Activated CD8-positive, alpha-beta memory T cell treated with anti-CD3 and anti-CD28 coated beads for 36 hours (primary cell): Measurements from ENCODE around the gene GPNMB. TPM values are rescaled to one million over a fixed set of nuclear protein-coding genes. Genes with fewer than 3 reads are reported as not detected.

ENCODE experiments used
- CTCF ChIA-PET: fragments of 350-600 bp; sonication (Branson Sonifier 250); formaldehyde crosslinking; loops from one replicate; lab custom pipeline; 2021; ENCODE audit warnings: antibody characterized with exemption; lab: Charles Lee
- POLR2A ChIA-PET: fragments of 350-600 bp; sonication (Branson Sonifier 250); formaldehyde crosslinking; loops from one replicate; lab custom pipeline; 2021; ENCODE audit warnings: antibody characterized with exemption; lab: Charles Lee
- total RNA-seq, 2 experiments: library from RNA; stranded (reverse); gene quantifications; one replicate each; pipeline ENCODE4 v1.2.3, GENCODE V29; 2021

Gene GPNMB
- total RNA-seq, 2 experiments from 2014 or later = 0.40 to 0.72 TPM

DNA sequence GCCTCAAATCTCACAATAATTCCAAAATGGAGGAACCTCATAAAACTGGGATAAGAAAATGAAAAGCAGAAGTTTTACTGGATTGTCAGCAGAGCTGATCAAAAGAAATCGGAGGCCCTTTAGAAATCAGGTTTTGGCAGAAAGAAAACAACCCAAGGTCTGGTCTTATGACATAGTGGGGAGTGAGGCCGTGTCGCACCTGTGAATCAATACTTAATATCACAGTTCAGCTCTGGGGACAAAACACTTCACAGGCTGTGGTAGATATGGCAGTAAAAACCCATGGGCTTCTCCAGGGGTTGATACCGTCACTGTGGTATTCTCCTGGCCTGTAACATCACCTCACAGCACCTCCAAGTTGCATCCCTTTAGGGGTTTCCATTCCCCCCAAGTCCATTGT, 46.0 kb downstream of the GPNMB start:
- CTCF ChIA-PET = interaction anchor here (0.5 to 1.4 kb wide), 2 partner anchors 12 to 207 kb away, joined by 3 read pairs; no protein-coding TSS in a partner anchor
- POLR2A ChIA-PET = no interaction called here

DNA sequence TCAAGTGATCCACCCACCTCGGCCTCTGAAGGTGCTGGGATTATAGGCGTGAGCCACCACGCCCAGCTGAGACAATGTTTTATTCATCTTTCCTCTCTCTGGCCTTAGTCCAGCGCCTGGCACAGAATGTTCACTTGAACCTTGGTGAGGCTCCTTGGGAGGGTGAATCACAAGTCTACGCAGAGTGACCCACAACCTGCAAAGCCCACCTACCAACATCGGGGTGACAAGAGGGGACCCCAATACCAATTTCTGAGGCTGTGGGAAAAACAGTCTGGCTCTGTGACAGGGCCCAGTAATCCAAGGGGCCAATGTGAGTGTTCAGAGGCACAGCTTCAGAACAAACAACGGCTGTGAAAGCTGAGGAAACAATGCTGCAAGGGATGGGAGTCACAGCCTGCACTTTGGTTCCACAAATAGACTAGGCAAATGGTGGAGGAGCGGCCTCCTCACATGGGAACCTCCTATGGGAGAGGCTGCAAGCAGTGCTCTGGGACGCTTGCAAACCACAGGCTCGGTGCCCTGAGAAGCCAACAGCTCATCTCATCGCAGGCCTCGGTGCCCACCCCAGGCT, 47.0 kb downstream of the GPNMB start:
- POLR2A ChIA-PET = no interaction called here
- CTCF ChIA-PET = no interaction called here

DNA sequence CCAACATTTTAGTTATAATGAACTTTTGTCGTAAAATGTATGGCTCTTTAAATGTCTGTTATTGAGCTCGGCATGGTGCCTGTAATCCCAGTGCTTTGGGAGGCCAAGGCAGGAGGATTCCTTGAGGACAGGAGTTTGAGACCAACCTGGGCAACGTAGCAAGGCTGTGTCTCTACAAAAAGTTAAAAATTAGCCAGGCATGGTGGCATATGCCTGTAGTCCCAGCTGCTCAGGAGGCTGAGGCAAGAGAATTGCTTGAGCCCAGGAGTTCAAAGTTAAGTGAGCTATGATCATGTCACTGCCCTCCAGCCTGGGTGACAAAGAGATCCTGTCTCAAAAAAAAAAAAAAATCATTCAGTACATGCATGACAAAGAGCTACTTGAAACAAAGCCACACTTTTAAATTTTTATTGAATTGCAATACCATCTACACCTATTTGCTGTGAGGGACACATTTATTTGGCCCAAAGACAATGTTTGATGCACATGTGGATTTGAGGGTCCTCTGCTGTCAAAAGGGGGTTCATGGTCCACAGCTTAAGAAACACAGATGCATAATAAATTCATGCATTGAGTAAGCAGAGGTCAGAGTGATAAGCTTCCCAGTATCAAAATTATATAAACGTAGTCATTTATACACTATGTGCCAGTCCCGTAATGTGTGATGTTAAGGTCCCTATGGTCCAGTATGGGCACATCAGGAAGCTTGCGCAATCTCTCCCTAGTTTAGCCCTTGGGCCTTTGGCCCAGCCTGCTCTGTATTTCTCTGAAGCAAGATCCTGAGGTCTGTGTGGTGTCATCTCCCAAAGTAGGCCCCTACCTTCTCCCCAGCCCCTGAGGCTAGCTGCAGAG, 48.2 kb downstream of the GPNMB start:
- POLR2A ChIA-PET = no interaction called here
- CTCF ChIA-PET = interaction anchor here (0.6 kb wide), 1 partner anchor 33 kb away, joined by 3 read pairs; no protein-coding TSS in a partner anchor

DNA sequence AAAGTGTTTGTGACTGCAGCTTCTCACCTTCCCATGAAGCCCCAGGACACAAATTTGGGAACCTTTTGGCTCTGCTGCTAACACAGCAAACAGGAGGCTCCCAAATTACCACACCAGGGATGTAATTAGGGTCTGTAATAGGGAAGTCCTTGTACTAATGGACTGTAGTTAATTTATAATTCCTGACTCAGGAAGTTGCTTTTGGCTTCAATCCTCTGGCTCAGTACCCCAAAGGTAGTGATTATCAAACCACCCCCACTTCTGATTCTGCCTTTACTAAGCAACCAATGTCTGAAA, 48.8 kb downstream of the GPNMB start:
- CTCF ChIA-PET = no interaction called here
- POLR2A ChIA-PET = no interaction called here

DNA sequence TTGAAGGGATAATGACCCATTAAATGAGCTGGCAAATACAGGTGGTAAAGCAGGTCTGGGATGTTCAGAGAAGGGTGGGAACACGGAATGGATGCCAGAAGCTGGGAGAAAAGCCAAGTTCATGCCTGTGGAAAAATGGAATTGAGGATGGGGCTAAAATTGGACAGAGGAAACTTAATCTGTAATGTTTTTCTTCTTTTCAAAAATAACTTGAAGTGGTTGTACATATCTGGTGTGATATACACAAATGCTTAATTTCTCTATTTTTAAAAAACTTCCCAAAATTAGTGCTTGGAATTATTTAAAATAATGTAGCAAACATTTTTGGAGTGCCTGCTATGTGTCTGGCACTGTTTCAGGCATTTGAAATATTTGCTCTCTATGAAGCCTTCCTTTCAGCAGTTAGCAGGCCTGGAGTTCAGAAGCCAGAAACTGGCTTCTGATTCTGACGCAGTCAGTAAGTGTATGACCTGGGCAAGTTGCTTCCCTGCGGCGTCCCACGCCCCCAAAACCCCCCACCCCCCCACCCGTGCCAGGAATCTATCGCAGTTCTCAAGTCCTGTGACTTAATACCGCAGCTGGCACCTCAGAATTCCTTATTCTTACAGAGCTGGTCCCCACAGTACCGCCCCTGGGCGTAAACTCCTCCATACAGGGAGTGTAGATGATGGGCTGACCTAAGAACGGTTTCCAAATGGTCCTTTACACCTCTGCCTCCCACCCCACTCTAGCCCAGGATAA, 51.7 kb downstream of the GPNMB start:
- ChIA-PET CTCF (interaction anchor here (0.6 to 1.8 kb wide), 4 partner anchors 9 to 153 kb away, joined by 3 to 5 read pairs (median 3); no protein-coding TSS in a partner anchor), POLR2A (interaction anchor here (0.7 kb wide), 1 partner anchor 232 kb away, joined by 3 read pairs; no protein-coding TSS in a partner anchor)

DNA sequence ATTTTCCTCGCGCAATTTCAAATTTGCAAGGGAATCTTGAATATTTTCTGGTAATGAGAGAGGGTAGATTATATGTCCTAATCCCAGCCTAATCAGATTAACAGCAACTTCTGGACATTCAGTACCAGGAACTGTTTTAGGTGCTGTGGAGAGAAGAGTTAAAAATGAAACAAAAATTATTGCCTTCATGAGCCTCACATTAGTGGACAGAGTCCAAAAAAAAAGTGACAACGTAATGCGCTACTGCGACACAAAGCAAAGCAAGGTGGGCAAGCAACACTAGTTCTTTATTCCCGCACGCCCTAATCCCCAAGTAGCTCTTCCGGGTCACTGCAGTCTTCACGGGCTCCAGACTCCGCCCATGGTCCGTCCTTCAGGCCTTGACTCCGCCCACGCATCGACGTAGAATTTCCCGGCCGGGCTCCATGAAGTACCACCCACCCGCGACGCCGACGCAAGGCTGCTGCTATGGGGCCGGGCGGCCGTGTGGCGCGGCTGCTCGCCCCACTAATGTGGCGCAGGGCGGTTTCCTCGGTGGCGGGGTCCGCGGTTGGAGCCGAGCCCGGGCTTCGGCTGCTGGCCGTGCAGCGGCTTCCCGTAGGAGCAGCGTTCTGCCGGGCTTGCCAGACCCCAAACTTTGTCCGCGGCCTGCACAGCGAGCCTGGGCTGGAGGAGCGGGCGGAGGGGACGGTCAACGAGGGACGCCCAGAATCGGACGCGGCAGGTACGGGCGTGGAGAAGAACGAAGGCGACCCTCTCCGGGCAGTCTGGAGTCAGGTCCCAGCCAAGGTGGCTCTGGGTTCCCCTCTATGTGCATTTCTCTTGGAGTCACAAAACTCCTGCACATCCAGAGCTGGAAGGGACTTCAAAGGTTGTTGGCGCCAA, 52.6 kb downstream of the GPNMB start, which contains the start of gene MALSU1:
MALSU1 (plus strand) TSS at position 455 of the 885 bp plus-strand sequence; CDS start at position 469, 14 bp downstream.
- POLR2A ChIA-PET = interaction anchor here (0.7 to 1.1 kb wide), 2 partner anchors 231 to 232 kb away, joined by 3 read pairs; no protein-coding TSS in a partner anchor

DNA sequence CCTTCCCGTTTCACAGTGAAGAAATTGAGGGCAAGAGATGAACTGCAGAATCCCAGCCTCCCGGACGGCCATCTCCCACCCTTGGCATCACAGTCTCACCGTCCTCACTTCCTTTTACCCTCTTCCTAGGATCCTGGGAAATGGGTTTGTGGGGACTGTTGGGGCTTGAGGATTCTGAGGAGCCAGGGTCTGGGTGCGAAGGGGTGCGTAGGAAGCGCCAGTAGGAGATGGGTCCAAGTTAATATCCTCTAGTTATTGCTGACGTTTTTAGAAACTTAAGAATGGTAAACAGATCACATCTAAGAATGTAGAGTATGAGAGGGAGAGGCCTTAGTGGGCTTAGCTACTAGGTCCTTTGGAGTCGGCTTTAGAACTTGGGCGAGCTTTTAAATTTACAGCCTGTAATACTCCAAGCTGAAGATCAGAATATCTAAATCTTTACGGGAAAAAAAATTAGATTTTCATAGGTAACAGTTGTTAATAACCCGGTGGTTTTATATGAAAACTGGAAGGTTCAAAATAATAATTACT, 53.3 kb downstream of the GPNMB start:
- CTCF ChIA-PET = interaction anchor here (0.9 to 1.3 kb wide), 2 partner anchors 36 to 162 kb away, joined by 3 read pairs; no protein-coding TSS in a partner anchor
- POLR2A ChIA-PET = interaction anchor here (1.1 kb wide), 1 partner anchor 231 kb away, joined by 3 read pairs; no protein-coding TSS in a partner anchor

More for the DNA sequence above, 52.6 kb downstream of the GPNMB start, which contains the start of gene MALSU1:
- CTCF ChIA-PET = interaction anchor here (1.3 to 1.8 kb wide), 4 partner anchors 9 to 163 kb away, joined by 3 to 5 read pairs (median 3); no protein-coding TSS in a partner anchor

DNA sequence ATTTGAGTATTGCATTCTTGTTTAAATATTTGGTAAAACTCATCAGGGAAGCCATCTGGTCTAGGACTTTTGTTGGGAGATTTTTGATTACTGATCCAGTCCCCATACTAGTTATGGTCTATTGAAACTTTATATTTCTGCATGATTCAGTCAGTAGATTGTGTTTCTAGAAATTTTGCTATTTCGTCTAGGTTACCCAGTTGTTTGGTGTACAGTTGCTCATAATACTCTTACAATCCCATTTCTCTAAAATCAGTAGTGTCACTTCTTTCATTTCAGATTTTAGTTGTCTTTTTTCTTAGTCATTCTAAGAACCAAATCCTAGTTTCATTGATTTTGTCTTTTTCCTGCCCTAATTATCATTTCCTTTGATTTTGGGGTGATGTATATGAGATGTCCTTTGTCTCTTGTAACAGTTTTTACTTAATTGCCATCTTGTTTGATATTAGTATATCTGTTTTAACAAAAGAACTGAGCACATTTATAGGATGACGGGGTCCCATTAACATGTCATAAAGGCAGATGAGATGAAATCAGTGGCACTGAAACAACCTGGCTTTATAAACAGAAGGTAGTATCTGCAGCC, 60.5 kb downstream of the GPNMB start:
- POLR2A ChIA-PET = no interaction called here
- CTCF ChIA-PET = no interaction called here

DNA sequence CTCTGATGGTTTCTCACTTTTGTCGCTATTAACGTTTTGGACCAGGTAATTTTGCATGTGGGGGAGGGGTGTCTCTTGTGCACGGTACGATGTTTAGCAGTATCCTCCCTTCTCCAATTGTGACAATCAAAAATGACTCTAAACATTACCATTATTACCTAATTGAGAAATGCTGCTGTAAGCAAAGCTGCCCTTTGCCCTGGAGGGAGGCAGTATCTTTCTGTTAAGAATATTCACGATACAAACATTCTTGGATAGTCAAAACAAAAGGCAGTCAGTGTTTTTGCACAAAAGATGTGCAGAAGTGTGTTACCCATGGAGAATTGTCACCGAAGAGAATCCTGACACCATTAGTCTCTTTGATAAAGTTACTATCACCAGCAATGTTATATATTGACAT, 62.2 kb downstream of the GPNMB start:
- ChIA-PET CTCF (interaction anchor here (0.6 kb wide), 2 partner anchors 28 to 175 kb away, joined by 3 read pairs; no protein-coding TSS in a partner anchor), POLR2A (no interaction called here)

DNA sequence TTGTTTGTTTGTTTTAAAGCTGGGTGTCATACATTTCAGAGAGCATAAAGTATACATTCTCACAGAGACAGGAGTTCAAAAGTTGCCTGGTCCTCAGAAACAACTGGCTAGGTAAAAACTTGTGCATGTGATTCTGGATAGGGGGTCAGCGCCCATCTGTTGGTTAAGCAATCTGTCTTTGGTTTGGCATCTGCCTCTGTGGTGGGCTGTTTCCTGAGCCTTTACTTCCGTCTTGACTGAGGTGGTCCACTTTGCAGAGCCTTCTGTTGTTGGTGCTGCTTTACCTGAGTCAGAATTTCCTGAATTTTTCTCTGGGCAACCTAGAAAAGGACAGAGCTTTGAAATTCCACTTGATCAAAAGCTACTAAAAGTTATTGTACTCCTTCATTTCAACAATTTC, 65.6 kb downstream of the GPNMB start:
- ChIA-PET CTCF (interaction anchor here (0.5 kb wide), 1 partner anchor 200 kb away, joined by 3 read pairs; no protein-coding TSS in a partner anchor), POLR2A (interaction anchor here (0.6 kb wide), 1 partner anchor 180 kb away, joined by 3 read pairs; no protein-coding TSS in a partner anchor)

DNA sequence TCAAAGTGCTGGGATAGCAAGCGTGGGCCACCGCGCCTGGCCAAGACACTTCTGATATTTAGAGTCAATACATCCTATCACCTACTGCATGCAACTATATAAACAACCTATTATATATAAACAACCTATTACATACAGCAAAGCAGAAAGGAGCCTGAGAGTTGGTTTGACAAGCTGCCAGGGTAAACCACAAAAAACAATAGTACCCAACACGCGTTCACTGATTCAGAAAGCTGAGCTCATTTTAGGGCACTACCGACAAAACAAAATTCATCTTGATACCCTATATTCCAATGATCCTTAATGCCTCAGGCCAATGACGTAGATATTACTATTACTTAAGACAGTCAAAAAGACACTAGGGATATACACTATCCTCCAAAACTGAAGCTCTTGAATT, 68.8 kb downstream of the GPNMB start:
- CTCF ChIA-PET = no interaction called here
- POLR2A ChIA-PET = no interaction called here

Other genes with a start within 250 kb of the GPNMB start
- gene HYCC1, start 232.6 kb upstream of the GPNMB start, total RNA-seq = 10 to 100 TPM; 27.8 to 28.0 TPM
- gene KLHL7, start 141.0 kb upstream of the GPNMB start, total RNA-seq = 10 to 100 TPM; 19.3 to 19.5 TPM
- 10 to 100 TPM; 43.7 to 45.4 TPM for gene NUP42, start 64.7 kb upstream of the GPNMB start, total RNA-seq
- 100 to 1,000 TPM; 104 to 105 TPM for gene MALSU1, start 52.6 kb downstream of the GPNMB start, total RNA-seq
- under 1 TPM; 0.04 to 0.67 TPM for gene IGF2BP3, start 223.7 kb downstream of the GPNMB start, total RNA-seq